GM12874 (cell line): Measurements from ENCODE around the gene PLEKHN1.

Experiments used
- TF ChIP-seq, protein P1 (sequence below): IDR thresholded peaks from 2 replicates; pipeline ENCODE4 v1.5.1; 2011; ENCODE audit warnings: low read depth, mild to moderate bottlenecking, control low read depth, low read length, moderate library complexity; ENCODE audit not compliant: insufficient read depth

The PLEKHN1 gene

DNA sequence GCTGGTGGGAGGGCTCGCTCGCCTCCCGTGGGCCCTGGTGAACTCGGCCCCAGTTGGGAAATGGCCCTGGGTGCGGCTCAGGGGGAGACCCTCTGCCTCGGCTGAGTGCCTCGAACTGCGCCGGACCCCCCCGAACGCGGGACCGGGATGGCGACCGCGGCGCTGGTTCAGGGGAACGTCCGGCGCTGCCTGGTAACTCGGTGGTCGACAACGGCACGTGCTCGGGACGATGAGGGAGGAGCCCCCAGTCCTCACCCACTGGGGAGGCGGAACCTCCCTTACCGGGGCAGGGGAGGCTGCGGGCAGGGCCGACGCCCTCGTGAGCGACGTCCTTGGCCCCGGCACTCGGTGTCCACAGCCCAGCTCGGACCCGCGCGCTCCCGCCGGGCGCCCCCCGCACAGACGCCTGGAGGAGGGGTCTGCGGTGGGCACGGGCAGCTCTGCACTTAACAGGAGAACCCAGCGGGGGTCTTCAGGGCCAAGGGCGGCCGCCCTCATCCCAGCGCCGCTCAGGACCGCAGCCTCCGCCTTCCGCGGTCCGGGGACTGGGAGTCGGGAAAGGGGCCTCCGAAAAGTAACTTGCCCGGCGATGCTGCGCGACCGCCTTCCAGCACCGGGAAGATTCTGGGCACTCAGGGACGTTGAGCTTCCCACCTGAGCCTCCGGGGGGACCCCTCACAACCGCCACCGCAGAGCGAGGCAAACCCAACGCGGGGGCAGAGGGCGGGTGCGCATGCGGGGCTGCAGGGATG lies 31.9 kb downstream of the PLEKHN1 start:
- TF ChIP-seq, protein P1, sequence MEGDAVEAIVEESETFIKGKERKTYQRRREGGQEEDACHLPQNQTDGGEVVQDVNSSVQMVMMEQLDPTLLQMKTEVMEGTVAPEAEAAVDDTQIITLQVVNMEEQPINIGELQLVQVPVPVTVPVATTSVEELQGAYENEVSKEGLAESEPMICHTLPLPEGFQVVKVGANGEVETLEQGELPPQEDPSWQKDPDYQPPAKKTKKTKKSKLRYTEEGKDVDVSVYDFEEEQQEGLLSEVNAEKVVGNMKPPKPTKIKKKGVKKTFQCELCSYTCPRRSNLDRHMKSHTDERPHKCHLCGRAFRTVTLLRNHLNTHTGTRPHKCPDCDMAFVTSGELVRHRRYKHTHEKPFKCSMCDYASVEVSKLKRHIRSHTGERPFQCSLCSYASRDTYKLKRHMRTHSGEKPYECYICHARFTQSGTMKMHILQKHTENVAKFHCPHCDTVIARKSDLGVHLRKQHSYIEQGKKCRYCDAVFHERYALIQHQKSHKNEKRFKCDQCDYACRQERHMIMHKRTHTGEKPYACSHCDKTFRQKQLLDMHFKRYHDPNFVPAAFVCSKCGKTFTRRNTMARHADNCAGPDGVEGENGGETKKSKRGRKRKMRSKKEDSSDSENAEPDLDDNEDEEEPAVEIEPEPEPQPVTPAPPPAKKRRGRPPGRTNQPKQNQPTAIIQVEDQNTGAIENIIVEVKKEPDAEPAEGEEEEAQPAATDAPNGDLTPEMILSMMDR, result no peak

DNA sequence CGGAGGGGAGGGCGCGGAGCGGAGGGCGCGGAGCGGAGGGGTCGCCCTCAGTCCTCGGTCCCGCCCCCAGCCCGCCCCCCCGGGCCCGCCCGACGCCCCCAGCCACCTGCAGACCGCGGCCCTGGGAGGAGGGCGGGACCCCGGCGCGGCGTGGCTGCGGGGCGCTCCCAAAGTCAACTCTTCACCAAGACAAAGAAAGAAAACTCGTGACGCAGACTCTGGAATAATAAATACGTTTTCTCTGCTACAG lies 32.4 kb downstream of the PLEKHN1 start:
- TF ChIP-seq, protein P1, result no peak

DNA sequence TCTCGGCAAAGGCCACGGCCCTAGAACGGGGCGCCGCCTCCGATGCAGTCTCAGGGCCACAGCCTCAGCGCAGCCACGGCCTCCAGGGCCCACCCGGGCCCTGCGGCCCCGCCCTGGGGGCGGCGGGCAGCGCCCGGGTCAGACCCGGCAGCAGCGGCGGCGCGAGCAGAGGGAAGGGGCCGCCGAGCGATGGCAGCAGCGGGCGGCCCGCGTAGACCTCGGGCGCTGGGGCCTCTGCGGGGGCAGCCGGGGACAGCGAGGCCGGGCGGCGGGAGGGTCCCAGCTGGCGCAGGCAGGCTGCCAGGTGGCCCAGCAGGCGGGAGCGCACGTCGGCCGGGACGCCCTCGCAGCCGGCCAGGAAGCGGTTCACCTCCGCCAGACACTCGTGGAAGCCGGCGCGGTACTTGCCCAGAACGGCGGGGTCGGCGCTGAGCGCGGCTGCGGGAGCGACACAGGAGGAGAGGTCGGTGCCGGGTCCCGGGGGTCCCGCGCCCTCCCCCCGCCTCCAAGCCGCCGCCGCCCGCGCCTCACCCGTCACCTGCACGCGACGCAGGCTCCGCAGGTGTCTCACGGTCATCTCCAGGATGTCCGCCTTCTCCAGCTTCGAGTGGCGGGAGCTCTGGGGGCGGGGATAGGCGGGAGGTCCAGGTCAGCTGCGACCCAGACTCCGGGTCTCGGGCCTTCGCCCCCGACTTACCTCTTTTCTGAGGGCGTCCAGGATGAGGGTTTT lies 32.9 kb downstream of the PLEKHN1 start:
- TF ChIP-seq, protein P1, result no peak

DNA sequence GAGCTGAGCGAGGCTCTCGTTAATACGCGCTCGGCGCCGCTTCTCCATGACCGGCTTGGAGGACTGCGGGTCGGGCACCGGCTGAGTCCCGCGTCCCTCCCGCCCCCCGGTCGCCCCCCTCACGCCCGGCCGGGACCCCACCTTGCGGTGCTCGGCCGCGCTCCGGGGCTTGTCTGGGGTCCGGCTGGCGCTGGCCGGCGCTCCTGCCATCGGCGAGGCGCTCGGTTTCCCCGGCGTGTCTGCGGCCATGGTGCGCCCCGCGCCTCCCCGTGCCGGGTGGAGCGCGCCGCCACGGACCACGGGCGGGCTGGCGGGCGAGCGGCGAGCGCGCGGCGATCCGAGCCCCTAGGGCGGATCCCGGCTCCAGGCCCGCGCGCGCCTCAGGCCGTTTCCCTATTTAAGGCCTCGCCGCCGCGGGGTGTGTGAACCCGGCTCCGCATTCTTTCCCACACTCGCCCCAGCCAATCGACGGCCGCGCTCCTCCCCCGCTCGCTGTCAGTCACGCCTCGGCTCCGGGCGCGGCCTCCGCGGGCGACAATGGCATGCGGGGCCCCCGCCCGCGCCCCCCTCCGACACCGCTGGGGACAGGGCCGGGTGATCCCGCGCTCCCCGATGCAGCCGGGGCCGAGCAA lies 33.6 kb downstream of the PLEKHN1 start, which contains the start of gene HES4:
TSS of gene HES4 (minus strand) at position 373 of the 632 bp plus-strand sequence. CDS start at position 249, 124 bp downstream.
- TF ChIP-seq, protein P1, result no peak

DNA sequence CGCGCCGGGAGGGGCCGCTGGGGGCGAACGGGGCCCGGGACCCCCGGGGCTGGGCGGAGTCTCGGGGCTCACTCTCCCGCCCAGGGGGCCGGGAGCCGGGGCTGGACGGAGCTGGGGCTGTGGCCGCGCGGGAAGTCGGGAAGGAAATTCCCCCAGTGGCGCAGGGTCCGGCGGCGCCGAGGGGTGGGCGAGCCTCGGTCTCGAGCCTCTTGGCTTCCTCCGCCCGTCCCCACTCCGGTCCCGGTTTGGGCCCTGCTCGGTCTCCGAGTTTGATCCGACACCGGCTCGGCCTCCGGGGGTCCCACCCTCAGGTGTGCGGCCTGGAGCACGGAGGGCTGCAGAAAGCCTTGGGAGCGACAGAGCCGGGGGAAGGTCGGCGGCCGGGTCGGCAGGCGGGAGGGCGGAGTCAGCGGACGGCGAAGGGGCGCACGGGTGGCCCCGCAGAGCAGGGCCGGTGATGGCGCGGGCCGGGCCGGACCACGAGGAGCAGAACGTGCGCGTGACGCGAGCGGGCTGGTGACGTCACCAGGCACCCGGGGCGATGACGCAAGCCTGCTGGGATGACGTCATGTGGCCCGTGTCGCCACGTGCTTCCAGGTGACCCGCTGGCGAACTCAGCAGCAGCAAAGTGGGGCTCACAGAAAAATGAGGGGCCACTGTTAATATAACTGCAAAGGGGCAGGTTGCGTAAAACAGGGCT lies 34.2 kb downstream of the PLEKHN1 start:
- TF ChIP-seq, protein P1, result no peak

DNA sequence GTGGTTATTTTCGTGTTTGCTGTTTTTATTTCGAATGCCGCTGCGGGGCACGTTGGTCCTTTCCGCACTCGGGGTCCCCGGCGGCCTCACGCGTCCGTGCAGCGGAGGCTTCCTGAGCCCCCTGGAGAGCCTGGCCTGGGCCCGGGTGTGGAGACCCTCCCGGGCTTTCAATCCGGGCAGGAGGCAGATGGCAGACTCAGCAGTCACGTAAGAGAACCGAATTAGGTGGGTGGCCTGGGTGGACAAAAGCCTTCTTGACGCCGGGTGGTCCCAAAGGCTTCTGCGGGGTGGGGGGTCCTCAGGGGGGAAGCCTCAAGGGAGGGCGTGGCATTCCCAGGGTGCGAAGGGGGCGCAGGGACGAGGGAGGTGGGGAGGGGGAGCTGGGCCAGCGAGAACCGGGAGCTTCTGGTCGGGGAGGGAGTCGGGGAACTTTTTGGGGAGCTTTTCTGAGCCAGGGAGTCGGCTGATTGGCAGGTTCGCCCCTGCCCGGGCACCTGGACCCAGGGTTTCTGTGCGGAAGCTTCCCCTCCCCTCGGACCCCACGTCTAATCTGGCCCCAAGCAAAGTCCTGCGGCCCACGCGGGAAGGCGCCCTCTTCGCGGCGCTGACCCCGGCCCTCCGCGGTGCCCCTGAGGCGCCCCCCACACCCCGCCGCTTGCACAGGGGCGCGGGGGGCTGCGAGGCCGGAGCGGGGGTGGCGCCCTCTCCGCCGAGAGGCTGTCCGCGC lies 34.9 kb downstream of the PLEKHN1 start:
- TF ChIP-seq, protein P1, result no peak
